Heart left ventricle (tissue), 16 donors: ENCODE measurements around the gene CLSTN2. TPM values are rescaled to one million over a fixed set of nuclear protein-coding genes. Genes with fewer than 3 reads are reported as not detected.

Experiments
- ATAC-seq, 4 donors: fragments of 200-7000 bp; cut with Tn5 transposase; one replicate each; pipeline ENCODE4 v1.9.1; 2020 to 2022; ENCODE audit warnings: moderate library complexity in 4 of 4, mild to moderate bottlenecking in 3 of 4, moderate number of reproducible peaks in 1 of 4
- DNase-seq, 5 donors: peaks; one replicate each; pipeline ENCODE4 v3.0.0-alpha.2; 2020
- H3K27ac ChIP-seq, 12 donors: fragments of 200-600 bp; sonication (generic) in 4 of 12; one replicate each; pipeline versions ENCODE4 v1.5.0 to v1.8.0; 2016 to 2022; ENCODE audit warnings: mild to moderate bottlenecking in 2 of 12
- H3K27me3 ChIP-seq, 9 donors: fragments of 200-600 bp; sonication (generic) in 2 of 9; one replicate each; pipeline versions ENCODE4 v1.5.1 to v1.8.0; 2016 to 2022; ENCODE audit warnings: mild to moderate bottlenecking in 3 of 9
- H3K36me3 ChIP-seq, 9 donors: fragments of 200-600 bp; sonication (generic) in 2 of 9; one replicate each; pipeline versions ENCODE4 v1.5.0 to v1.8.0; 2018 to 2022; ENCODE audit warnings: mild to moderate bottlenecking in 2 of 9
- H3K4me1 ChIP-seq, 12 donors: fragments of 200-600 bp; sonication (generic) in 4 of 12; one replicate each; pipeline versions ENCODE4 v1.5.0 to v1.8.0; 2016 to 2022; ENCODE audit warnings: mild to moderate bottlenecking in 3 of 12
- H3K4me3 ChIP-seq, 12 donors: fragments of 200-600 bp; sonication (generic) in 4 of 12; one replicate each; pipeline versions ENCODE4 v1.5.0 to v1.8.0; 2017 to 2022; ENCODE audit warnings: mild to moderate bottlenecking in 9 of 12, moderate library complexity in 4 of 12
- H3K9me3 ChIP-seq, 12 donors: fragments of 200-600 bp; sonication (generic) in 4 of 12; one replicate each; pipeline versions ENCODE4 v1.5.0 to v1.8.0; 2016 to 2022; ENCODE audit warnings: mild to moderate bottlenecking in 1 of 12
- POLR2A ChIP-seq, 2 donors: fragments of 450-650 bp; IDR thresholded peaks; one replicate each; pipeline ENCODE4 v1.6.1; 2017; ENCODE audit warnings: antibody characterized with exemption in 2 of 2, mild to moderate bottlenecking in 2 of 2, moderate library complexity in 2 of 2
- WGBS, 4 donors: extraction: QIAGEN DNeasy Blood & Tissue Kit in 2 of 4; methylation state at CpG; one replicate each; pipeline versions ENCODE4 v1.1.5 to v1.1.7; 2013 to 2018; 5-methylcytosine and 5-hydroxymethylcytosine counted together
- intact Hi-C, 10 donors: fragments of 100-400 bp; cut with DNase I; formaldehyde crosslinking; loops; one replicate each; pipeline versions ENCODE4 v1.11.1 to v1.14.2; 2022
- polyA plus RNA-seq, 2 donors: library from polyadenylated mRNA; stranded (reverse); fragments of 200-250 nt; gene quantifications; one replicate each; pipeline ENCODE4 v1.2.3, GENCODE V29; 2013
- total RNA-seq, 9 donors: library from RNA; depleted of rRNA in 2 of 9; stranded (reverse); fragments of >200 nt in 2 of 9; fragmentation: NEBNext Ultra II Directional in 3 of 9; extraction: Animal tissue kit (Norgen Biotek cat#: 25700) in 3 of 9; gene quantifications; one replicate each; pipeline versions ENCODE4 v1.1.0 to v1.2.4, GENCODE V29; 2016 to 2023
- TF ChIP-seq, protein P1 (sequence below), 12 donors: fragments of 200-600 bp; sonication (generic) in 4 of 12; IDR thresholded peaks; one replicate each; pipeline versions ENCODE4 v1.5.0 to v1.8.0; 2018 to 2022; ENCODE audit warnings: antibody characterized with exemption in 12 of 12, mild to moderate bottlenecking in 5 of 12
- donor health status: ischemic (EF 13 %, LVEDD 7.1; RV severe dilation, severe dysfunction).
- donor health status: healthy with polysubstance abuse.
- donor health status: DM: no; HTN: yes; CAD: no.
- donor health status: DM: no; HTN: no; CAD: no.
- donor health status: ischemic (EF 25% LVEDD 6.9; RV normal size, moderate dysfunction).
- donor health status: ischemic (EF 25% LVEDD 5.7; RV mildly dilated, moderate dysfunction).
- donor health status: healthy.
- donor health status: DM: yes; HTN: yes; CAD: no.
- donor health status: ischemic (EF 35%, LVEDD 5.7; RV mildly dilated, moderate dysfunction).
- donor health status: nonischemic (EF 11% LVEDD 7.7; RV severe dilation, severe dysfunction).
- donor health status: DM: yes; HTN: yes; CAD: no.
- donor health status: PGD.
- donor health status: ischemic (EF 29% LVEDD 5.4; RV normal size, mild dysfunction).
- donor health status: nonischemic (EF 23%, LVEDD 6.1; RV moderate dilation, normal function).

The CLSTN2 gene
- total and polyA plus RNA-seq, 11 donors = 0.69 to 7.6 (median 3.9) TPM

DNA sequence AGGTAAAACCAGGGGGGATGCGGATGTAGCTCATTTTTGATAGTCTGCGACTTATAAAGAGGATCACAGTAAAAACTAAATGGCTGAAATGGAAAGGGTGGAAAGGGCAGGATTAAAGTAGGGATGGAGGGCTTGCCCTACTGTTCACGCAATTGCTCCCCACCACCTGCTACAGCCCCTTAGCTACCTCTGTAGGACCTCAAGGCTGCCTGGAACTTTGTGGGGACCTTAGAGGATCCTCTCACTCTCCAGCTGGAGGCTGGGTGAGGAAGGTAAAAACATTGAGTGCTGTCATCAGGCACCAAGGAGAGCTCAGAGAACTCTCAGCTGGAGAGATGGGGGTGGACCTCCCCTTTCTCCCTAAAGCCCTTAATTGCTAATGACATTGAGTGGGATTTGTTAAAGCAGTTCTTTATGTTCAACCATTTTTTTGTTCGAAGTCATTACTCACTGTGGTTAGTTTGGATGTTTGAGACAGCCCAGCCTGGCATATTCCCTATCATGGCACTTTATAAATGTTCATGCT lies 213.0 kb downstream of the CLSTN2 start:
- intact Hi-C loops = no loop called here
- ATAC-seq = no peak
- Histone ChIP-seq H3K27me3 (peaks cover 0 to 3% (median 0%) of the 10 kb centered on the region in 9 donors), H3K27ac (no peak overlapping the region), H3K4me1 (peaks cover 0 to 4% (median 0%) of the 10 kb centered on the region in 12 donors), H3K4me3 (no peak overlapping the region), H3K36me3 (no peaks in the 10 kb centered on the region), H3K9me3 (no peaks in the 10 kb centered on the region)
- no peak for DNase-seq
- 91 to 93% (median 92%) methylated on average over 4 of the region's 4 CpGs for WGBS, 4 donors
- no peak for TF ChIP-seq POLR2A (IDR thresholded peaks at IDR 0.05)
- TF ChIP-seq, protein P1, sequence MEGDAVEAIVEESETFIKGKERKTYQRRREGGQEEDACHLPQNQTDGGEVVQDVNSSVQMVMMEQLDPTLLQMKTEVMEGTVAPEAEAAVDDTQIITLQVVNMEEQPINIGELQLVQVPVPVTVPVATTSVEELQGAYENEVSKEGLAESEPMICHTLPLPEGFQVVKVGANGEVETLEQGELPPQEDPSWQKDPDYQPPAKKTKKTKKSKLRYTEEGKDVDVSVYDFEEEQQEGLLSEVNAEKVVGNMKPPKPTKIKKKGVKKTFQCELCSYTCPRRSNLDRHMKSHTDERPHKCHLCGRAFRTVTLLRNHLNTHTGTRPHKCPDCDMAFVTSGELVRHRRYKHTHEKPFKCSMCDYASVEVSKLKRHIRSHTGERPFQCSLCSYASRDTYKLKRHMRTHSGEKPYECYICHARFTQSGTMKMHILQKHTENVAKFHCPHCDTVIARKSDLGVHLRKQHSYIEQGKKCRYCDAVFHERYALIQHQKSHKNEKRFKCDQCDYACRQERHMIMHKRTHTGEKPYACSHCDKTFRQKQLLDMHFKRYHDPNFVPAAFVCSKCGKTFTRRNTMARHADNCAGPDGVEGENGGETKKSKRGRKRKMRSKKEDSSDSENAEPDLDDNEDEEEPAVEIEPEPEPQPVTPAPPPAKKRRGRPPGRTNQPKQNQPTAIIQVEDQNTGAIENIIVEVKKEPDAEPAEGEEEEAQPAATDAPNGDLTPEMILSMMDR (IDR thresholded peaks at IDR 0.05) = no peak

DNA sequence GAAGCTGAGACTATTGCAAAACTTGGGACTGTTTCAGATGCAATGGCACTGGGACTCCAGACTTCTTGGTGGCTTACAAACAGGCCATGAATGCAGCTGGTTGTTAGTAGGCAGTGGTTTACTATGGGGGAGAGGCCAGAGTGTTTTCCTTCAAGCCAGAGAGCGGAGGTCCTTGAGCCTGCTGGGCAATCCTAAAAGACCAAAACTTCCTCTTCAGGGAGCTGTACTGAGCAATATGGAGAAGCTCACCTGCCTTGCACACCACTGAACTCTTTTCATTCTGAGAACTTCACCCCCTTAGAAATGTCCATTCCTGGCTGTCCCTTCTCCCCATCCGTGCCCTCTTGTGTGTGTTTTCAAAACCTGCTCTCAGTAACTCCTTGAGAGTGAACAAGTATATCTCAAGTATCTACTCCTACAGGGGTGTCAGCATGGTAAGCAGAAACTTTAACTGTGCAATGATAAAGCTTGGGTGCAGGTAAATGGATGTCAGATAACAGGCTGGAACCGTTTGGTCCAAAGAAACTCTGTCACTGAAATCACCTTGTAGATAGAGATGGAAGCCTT lies 213.9 kb downstream of the CLSTN2 start:
- no peak for ATAC-seq
- intact Hi-C loops = no loop called here

DNA sequence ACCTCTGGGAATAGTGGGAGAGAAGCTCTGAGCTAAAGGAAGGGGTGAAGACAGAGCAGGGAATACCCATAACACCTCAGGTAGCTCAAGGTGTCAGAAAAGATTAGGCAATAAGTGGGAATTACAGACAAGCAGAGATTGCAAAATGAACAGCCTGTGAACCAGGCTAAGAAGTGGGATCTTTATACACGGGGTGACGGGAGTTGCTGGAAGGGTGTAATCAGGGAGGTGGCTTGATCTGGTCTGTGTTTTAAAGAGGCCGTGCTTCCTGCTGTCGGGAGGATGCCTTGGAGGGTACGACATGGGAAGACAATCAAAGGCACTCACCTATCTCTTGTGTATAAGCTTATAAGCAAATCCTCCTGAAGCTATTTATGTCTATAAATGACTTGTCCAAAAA lies 216.3 kb downstream of the CLSTN2 start:
- Histone ChIP-seq H3K4me3 (no peak overlapping the region), H3K27ac (no peak overlapping the region), H3K27me3 (no peaks in the 10 kb centered on the region), H3K36me3 (no peaks in the 10 kb centered on the region), H3K4me1 (peaks cover 0 to 8% (median 0%) of the 10 kb centered on the region in 12 donors), H3K9me3 (no peaks in the 10 kb centered on the region)
- WGBS, 4 donors = 67 to 90% (median 73%) methylated on average over 5 of the region's 5 CpGs
- ATAC-seq (no peak), DNase-seq (no peak)
- TF ChIP-seq, protein P1 (IDR thresholded peaks at IDR 0.05) = no peak
- TF ChIP-seq POLR2A (IDR thresholded peaks at IDR 0.05) = no peak
- intact Hi-C loops = no loop called here

More for the DNA sequence above, 213.9 kb downstream of the CLSTN2 start:
- peaks cover 0 to 8% (median 0%) of the 10 kb centered on the region in 12 donors for H3K4me1 ChIP-seq
- no peaks in the 10 kb centered on the region for H3K9me3 ChIP-seq
- no peak for DNase-seq
- H3K4me3 ChIP-seq = no peak overlapping the region
- peaks cover 0 to 3% (median 0%) of the 10 kb centered on the region in 9 donors for H3K27me3 ChIP-seq
- no peak overlapping the region for H3K27ac ChIP-seq
- 80 to 81% (median 81%) methylated on average over 3 of the region's 3 CpGs for WGBS, 4 donors
- TF ChIP-seq POLR2A (IDR thresholded peaks at IDR 0.05) = no peak
- TF ChIP-seq, protein P1 (IDR thresholded peaks at IDR 0.05) = no peak
- H3K36me3 ChIP-seq = no peaks in the 10 kb centered on the region

DNA sequence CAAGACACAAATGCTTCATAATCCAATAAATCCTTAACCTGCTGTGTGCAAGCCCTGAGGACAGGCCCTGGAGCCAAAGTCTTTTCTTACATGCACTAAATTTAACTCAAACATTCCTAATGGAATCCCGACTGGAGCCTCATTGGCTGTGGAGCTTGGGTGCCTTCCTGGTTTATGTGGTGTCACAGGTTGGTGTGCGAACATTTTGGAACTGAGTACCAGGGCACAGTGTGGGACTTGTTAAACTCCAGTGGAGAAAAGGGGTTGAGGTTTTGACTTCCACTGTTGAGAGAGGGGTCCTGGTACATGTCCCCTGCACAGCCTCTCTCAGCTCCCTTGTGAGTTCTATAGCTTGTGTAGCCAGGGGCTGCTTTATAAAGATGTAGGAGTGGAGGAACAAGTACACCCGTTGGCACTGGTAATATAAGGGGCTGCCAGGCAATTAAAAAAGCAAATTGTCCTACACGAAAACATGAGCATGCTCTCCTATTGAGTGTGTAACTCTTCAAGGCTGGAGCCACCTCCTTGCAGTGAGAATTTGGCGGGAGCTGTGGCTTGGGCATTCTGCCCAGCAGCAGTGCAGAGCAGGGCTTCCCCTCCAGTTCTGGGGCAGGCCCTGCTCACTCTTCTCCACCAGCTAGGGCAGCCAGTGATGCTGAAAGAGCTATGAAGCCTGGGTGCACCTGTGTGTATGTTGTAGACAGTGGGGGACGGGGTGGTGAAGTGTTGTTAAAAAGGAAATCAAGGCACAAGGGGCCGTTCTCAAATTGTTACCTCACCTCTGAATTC lies 218.1 kb downstream of the CLSTN2 start:
- 48 to 58% (median 51%) methylated on average over 7 of the region's 7 CpGs for WGBS, 4 donors
- intact Hi-C loops = no loop called here
- peak; percentile 55 to 89 (median 78) for ATAC-seq
- peak in 4 of 5 donors; percentile 17 to 40 (median 28) for DNase-seq
- TF ChIP-seq, protein P1 (IDR thresholded peaks at IDR 0.05) = no peak
- TF ChIP-seq POLR2A (IDR thresholded peaks at IDR 0.05) = no peak
- Histone ChIP-seq H3K4me1 (peaks cover 0 to 8% (median 0%) of the 10 kb centered on the region in 12 donors), H3K27me3 (no peaks in the 10 kb centered on the region), H3K36me3 (no peaks in the 10 kb centered on the region), H3K9me3 (peaks cover 0 to 2% (median 0%) of the 10 kb centered on the region in 12 donors), H3K4me3 (no peak overlapping the region), H3K27ac (no peak overlapping the region)
